ENCODE results near the gene CRYL1.

The CRYL1 gene

DNA sequence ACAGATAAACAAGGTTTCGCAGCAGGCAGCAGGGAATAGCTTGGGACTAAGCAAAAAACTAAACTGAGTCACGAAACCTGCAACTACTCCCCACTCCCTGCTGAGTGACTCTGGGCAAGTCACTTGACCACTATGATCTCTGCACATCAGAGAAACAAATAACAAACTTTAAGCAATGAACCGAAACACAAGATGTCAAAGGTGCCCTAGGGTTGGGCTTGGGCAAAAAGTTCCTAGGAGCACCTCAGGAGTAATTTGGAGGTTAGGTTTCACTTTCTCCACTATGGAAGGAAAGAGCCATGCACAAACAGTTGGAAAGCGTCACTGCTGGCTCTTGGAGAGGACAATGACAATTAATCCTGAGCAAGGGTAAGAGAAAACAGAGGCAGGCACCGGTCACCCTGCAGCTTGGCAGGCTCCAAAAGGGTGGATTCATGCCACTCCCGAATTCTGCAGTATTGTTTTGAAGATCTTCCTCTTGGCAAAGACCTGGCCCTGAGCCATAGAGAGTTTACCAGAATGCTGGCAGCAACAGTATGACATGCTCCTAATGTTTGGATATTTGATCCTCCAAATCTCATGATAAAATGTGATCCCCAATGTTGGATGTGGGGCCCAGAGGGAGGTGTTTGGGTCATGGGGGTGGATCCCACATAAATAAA is 60.3 kb downstream of the CRYL1 start:
- TF ChIP-seq POLR2AphosphoS5 (IDR thresholded peaks at IDR 0.05; ENCODE audit: low read depth, low read length) (no peak), SIN3A (IDR thresholded peaks at IDR 0.05; ENCODE audit: borderline replicate concordance, insufficient read depth, low read length) (no peak), TAF1 (IDR thresholded peaks at IDR 0.05; ENCODE audit: borderline replicate concordance, insufficient read depth, low read length) (no peak)

DNA sequence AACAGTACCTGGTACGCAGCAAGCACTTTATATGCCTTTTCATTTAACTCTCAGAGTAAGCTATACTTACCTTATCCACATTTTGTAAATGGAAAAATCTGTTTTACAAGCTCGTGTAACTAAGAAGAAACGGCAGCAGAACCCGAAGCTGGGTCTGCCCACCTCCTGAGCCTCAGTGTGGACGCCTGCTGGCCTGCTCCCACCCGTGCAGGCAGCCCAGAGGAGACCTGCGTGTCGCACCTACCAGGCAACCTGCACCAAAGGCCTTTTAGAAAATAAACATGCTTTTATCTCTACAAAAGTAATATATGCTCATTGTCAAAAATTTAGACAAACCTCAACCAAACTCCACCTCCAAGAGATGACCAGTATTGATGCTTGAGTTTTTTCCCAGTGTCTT is 62.7 kb downstream of the CRYL1 start:
- TF ChIP-seq FOXP2 (optimal IDR thresholded peaks at IDR 0.05; ENCODE audit: borderline replicate concordance, extremely low read depth, extremely low read length, insufficient read depth), result no peak
- no peak for TF ChIP-seq SIN3A (IDR thresholded peaks at IDR 0.05; ENCODE audit: borderline replicate concordance, insufficient read depth, low read length)
- TF ChIP-seq, protein P1, sequence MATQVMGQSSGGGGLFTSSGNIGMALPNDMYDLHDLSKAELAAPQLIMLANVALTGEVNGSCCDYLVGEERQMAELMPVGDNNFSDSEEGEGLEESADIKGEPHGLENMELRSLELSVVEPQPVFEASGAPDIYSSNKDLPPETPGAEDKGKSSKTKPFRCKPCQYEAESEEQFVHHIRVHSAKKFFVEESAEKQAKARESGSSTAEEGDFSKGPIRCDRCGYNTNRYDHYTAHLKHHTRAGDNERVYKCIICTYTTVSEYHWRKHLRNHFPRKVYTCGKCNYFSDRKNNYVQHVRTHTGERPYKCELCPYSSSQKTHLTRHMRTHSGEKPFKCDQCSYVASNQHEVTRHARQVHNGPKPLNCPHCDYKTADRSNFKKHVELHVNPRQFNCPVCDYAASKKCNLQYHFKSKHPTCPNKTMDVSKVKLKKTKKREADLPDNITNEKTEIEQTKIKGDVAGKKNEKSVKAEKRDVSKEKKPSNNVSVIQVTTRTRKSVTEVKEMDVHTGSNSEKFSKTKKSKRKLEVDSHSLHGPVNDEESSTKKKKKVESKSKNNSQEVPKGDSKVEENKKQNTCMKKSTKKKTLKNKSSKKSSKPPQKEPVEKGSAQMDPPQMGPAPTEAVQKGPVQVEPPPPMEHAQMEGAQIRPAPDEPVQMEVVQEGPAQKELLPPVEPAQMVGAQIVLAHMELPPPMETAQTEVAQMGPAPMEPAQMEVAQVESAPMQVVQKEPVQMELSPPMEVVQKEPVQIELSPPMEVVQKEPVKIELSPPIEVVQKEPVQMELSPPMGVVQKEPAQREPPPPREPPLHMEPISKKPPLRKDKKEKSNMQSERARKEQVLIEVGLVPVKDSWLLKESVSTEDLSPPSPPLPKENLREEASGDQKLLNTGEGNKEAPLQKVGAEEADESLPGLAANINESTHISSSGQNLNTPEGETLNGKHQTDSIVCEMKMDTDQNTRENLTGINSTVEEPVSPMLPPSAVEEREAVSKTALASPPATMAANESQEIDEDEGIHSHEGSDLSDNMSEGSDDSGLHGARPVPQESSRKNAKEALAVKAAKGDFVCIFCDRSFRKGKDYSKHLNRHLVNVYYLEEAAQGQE (IDR thresholded peaks at IDR 0.05; ENCODE audit: insufficient read depth in 1 of 2, low read depth in 2 of 2, low read length in 2 of 2), result no peak
- TF ChIP-seq TAF1 (IDR thresholded peaks at IDR 0.05; ENCODE audit: borderline replicate concordance, insufficient read depth, low read length), result no peak
- no peak for TF ChIP-seq POLR2AphosphoS5 (IDR thresholded peaks at IDR 0.05; ENCODE audit: low read depth, low read length)

DNA sequence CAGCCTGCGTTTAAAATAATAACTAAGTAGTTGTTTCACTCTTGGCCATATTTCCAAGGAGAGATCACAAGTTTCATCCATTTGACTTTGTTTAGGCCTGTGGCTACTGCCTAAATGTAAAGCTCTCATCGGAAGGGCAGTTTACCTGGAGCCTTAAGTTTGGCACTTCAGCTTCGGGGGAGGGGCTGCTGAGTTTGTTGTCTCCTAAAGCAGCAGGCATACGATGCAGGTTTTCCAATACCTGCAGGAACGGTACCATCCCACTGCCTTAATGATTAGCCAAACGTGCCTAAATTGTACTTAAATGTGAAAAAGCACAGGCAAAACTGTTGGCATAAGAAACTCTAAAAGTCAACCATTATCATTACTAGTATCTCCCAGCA is 63.1 kb downstream of the CRYL1 start:
- TF ChIP-seq POLR2AphosphoS5 (IDR thresholded peaks at IDR 0.05; ENCODE audit: low read depth, low read length) (no peak), FOXP2 (optimal IDR thresholded peaks at IDR 0.05; ENCODE audit: borderline replicate concordance, extremely low read depth, extremely low read length, insufficient read depth) (no peak), TAF1 (IDR thresholded peaks at IDR 0.05; ENCODE audit: borderline replicate concordance, insufficient read depth, low read length) (no peak), SIN3A (IDR thresholded peaks at IDR 0.05; ENCODE audit: borderline replicate concordance, insufficient read depth, low read length) (no peak)
- TF ChIP-seq, protein P1 (IDR thresholded peaks at IDR 0.05; ENCODE audit: insufficient read depth in 1 of 2, low read depth in 2 of 2, low read length in 2 of 2), result no peak

- TF ChIP-seq SIN3A (IDR thresholded peaks at IDR 0.05; ENCODE audit: borderline replicate concordance, insufficient read depth, low read length), result no peak
- no peak for TF ChIP-seq FOXP2 (optimal IDR thresholded peaks at IDR 0.05; ENCODE audit: borderline replicate concordance, extremely low read depth, extremely low read length, insufficient read depth)
- TF ChIP-seq TAF1 (IDR thresholded peaks at IDR 0.05; ENCODE audit: borderline replicate concordance, insufficient read depth, low read length), result no peak
- no peak for TF ChIP-seq POLR2AphosphoS5 (IDR thresholded peaks at IDR 0.05; ENCODE audit: low read depth, low read length)
- TF ChIP-seq, protein P1 (IDR thresholded peaks at IDR 0.05; ENCODE audit: insufficient read depth in 1 of 2, low read depth in 2 of 2, low read length in 2 of 2), result no peak
These were observed 63.7 kb downstream of the CRYL1 start for GRCh38 chr13:20461860-20462532.

DNA sequence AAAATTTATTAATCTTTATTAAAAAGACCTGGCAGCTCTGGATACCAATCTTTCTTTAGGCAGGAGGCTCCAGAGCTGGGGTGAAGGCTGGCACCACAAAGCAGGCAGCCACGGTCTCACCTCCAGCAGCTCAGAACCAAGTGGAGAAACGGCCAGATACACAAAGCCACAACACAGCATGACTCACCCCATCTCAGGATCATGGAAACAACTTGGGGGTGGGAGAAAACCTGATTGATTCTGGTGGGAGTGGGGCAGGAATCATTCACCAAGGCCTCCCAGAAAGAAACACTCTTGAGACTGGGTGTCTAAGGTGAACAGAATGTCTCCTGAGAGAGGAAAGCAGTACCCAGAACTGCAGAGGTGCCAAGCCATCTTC is 64.2 kb downstream of the CRYL1 start:
- TF ChIP-seq TAF1 (IDR thresholded peaks at IDR 0.05; ENCODE audit: borderline replicate concordance, insufficient read depth, low read length), result no peak
- TF ChIP-seq POLR2AphosphoS5 (IDR thresholded peaks at IDR 0.05; ENCODE audit: low read depth, low read length), result no peak
- TF ChIP-seq FOXP2 (optimal IDR thresholded peaks at IDR 0.05; ENCODE audit: borderline replicate concordance, extremely low read depth, extremely low read length, insufficient read depth), result no peak

GRCh38 chr13:20460761-20461160 is 64.9 kb downstream of the CRYL1 start:
- TF ChIP-seq SIN3A (IDR thresholded peaks at IDR 0.05; ENCODE audit: borderline replicate concordance, insufficient read depth, low read length) (no peak), FOXP2 (optimal IDR thresholded peaks at IDR 0.05; ENCODE audit: borderline replicate concordance, extremely low read depth, extremely low read length, insufficient read depth) (no peak), POLR2AphosphoS5 (IDR thresholded peaks at IDR 0.05; ENCODE audit: low read depth, low read length) (no peak)
- TF ChIP-seq, protein P1 (IDR thresholded peaks at IDR 0.05; ENCODE audit: insufficient read depth in 1 of 2, low read depth in 2 of 2, low read length in 2 of 2), result no peak
